ENCODE results near the gene RAB6B.

Gene RAB6B

DNA sequence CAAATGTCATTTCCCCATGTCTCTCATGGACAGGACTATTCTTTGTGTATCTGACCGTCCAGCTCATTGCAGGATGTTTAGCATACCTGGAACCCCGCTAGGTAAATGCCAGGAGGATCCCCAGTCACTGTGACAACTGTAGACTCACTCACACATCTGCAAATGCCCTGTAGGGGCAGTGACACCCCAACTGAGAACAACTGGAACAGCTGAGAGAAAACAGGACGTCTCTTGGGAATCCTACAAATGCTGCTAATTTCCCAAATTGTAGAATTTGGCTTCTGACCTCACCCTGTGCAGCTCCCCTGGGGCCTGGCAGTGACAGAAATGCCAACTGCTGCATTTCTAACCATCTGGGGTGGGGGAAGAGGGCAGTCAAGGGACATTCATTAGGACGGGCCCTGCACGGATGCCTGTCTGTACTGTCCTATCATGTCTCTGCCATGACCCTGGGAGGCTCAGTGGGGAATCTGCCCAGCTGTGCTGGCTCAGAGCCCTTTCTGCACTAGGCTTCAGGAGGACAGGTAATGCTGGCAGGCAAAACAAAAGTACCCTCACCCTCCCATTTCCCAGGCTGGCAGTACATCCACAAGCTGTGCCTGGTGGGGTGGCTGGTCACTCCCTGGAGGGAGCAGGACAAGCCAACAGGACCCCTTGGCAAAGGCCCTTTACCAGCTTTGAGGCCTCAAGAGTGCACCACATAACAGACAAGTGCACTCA lies 30.4 kb downstream of the RAB6B start:
- no peak overlapping the region for H3K4me3 ChIP-seq (ENCODE audit: low read depth, low read length)
- POLR2A ChIA-PET, result interaction anchor here (0.6 kb wide), 1 partner anchor 398 kb away, joined by 5 read pairs; no protein-coding TSS in a partner anchor
- CTCF ChIA-PET, result interaction anchor here (0.7 kb wide), 1 partner anchor 63 kb away, joined by 3 read pairs; no protein-coding TSS in a partner anchor
- no peak overlapping the region for H3K27ac ChIP-seq (ENCODE audit: extremely low read depth, low read depth, low read length)
- no peaks in the 10 kb centered on the region for H3K4me1 ChIP-seq (ENCODE audit: control insufficient read depth, insufficient read depth, low read length)
- no peaks in the 10 kb centered on the region for H3K9me3 ChIP-seq (ENCODE audit: control insufficient read depth, insufficient read depth, low read depth, low read length)
- TF ChIP-seq, protein P1, sequence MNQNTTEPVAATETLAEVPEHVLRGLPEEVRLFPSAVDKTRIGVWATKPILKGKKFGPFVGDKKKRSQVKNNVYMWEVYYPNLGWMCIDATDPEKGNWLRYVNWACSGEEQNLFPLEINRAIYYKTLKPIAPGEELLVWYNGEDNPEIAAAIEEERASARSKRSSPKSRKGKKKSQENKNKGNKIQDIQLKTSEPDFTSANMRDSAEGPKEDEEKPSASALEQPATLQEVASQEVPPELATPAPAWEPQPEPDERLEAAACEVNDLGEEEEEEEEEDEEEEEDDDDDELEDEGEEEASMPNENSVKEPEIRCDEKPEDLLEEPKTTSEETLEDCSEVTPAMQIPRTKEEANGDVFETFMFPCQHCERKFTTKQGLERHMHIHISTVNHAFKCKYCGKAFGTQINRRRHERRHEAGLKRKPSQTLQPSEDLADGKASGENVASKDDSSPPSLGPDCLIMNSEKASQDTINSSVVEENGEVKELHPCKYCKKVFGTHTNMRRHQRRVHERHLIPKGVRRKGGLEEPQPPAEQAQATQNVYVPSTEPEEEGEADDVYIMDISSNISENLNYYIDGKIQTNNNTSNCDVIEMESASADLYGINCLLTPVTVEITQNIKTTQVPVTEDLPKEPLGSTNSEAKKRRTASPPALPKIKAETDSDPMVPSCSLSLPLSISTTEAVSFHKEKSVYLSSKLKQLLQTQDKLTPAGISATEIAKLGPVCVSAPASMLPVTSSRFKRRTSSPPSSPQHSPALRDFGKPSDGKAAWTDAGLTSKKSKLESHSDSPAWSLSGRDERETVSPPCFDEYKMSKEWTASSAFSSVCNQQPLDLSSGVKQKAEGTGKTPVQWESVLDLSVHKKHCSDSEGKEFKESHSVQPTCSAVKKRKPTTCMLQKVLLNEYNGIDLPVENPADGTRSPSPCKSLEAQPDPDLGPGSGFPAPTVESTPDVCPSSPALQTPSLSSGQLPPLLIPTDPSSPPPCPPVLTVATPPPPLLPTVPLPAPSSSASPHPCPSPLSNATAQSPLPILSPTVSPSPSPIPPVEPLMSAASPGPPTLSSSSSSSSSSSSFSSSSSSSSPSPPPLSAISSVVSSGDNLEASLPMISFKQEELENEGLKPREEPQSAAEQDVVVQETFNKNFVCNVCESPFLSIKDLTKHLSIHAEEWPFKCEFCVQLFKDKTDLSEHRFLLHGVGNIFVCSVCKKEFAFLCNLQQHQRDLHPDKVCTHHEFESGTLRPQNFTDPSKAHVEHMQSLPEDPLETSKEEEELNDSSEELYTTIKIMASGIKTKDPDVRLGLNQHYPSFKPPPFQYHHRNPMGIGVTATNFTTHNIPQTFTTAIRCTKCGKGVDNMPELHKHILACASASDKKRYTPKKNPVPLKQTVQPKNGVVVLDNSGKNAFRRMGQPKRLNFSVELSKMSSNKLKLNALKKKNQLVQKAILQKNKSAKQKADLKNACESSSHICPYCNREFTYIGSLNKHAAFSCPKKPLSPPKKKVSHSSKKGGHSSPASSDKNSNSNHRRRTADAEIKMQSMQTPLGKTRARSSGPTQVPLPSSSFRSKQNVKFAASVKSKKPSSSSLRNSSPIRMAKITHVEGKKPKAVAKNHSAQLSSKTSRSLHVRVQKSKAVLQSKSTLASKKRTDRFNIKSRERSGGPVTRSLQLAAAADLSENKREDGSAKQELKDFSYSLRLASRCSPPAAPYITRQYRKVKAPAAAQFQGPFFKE (tag by site-specific recombination; IDR thresholded peaks at IDR 0.05; ENCODE audit: borderline replicate concordance), result no peak
- TF ChIP-seq, protein P2, sequence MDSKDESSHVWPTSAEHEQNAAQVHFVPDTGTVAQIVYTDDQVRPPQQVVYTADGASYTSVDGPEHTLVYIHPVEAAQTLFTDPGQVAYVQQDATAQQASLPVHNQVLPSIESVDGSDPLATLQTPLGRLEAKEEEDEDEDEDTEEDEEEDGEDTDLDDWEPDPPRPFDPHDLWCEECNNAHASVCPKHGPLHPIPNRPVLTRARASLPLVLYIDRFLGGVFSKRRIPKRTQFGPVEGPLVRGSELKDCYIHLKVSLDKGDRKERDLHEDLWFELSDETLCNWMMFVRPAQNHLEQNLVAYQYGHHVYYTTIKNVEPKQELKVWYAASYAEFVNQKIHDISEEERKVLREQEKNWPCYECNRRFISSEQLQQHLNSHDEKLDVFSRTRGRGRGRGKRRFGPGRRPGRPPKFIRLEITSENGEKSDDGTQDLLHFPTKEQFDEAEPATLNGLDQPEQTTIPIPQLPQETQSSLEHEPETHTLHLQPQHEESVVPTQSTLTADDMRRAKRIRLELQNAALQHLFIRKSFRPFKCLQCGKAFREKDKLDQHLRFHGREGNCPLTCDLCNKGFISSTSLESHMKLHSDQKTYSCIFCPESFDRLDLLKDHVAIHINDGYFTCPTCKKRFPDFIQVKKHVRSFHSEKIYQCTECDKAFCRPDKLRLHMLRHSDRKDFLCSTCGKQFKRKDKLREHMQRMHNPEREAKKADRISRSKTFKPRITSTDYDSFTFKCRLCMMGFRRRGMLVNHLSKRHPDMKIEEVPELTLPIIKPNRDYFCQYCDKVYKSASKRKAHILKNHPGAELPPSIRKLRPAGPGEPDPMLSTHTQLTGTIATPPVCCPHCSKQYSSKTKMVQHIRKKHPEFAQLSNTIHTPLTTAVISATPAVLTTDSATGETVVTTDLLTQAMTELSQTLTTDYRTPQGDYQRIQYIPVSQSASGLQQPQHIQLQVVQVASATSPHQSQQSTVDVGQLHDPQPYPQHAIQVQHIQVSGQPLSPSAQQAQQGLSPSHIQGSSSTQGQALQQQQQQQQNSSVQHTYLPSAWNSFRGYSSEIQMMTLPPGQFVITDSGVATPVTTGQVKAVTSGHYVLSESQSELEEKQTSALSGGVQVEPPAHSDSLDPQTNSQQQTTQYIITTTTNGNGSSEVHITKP (tag by site-specific recombination; IDR thresholded peaks at IDR 0.05), result no peak
- H3K36me3 ChIP-seq (ENCODE audit: control insufficient read depth in 2 of 2, insufficient read depth in 1 of 2, low read length in 2 of 2), result no peaks in the 10 kb centered on the region

DNA sequence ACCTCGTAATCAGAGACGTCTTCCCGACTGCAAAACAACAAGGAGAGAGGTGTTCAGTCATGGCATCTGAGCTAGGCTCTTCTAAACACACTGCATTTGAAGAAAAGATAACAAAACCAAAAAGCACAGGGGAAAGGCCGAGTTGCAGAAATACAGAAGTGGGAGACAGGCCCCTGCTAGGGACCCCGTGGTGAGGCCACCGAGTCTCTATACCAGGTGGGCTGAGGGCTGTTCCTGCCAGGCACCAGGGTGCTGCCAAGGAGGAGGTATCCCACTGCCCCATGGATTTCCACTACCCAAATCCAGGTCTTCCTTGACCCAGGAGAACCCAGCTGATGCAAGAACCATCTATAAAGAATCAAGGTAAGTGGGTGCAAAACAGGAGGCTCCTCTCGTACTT lies 31.1 kb downstream of the RAB6B start:
- H3K4me3 ChIP-seq (ENCODE audit: low read depth, low read length), result no peak overlapping the region
- no peaks in the 10 kb centered on the region for H3K4me1 ChIP-seq (ENCODE audit: control insufficient read depth, insufficient read depth, low read length)
- no peaks in the 10 kb centered on the region for H3K9me3 ChIP-seq (ENCODE audit: control insufficient read depth, insufficient read depth, low read depth, low read length)
- H3K36me3 ChIP-seq (ENCODE audit: control insufficient read depth in 2 of 2, insufficient read depth in 1 of 2, low read length in 2 of 2), result no peaks in the 10 kb centered on the region
- no peak overlapping the region for H3K27ac ChIP-seq (ENCODE audit: extremely low read depth, low read depth, low read length)
- CTCF ChIA-PET, result interaction anchor here (0.7 kb wide), 1 partner anchor 63 kb away, joined by 3 read pairs; no protein-coding TSS in a partner anchor
- POLR2A ChIA-PET, result no interaction called here
- TF ChIP-seq ZNF132 (tag by site-specific recombination; IDR thresholded peaks at IDR 0.05; ENCODE audit: borderline replicate concordance), result no peak
- no peak for TF ChIP-seq ZBTB1 (tag by site-specific recombination; IDR thresholded peaks at IDR 0.05)
- TF ChIP-seq, protein P3, sequence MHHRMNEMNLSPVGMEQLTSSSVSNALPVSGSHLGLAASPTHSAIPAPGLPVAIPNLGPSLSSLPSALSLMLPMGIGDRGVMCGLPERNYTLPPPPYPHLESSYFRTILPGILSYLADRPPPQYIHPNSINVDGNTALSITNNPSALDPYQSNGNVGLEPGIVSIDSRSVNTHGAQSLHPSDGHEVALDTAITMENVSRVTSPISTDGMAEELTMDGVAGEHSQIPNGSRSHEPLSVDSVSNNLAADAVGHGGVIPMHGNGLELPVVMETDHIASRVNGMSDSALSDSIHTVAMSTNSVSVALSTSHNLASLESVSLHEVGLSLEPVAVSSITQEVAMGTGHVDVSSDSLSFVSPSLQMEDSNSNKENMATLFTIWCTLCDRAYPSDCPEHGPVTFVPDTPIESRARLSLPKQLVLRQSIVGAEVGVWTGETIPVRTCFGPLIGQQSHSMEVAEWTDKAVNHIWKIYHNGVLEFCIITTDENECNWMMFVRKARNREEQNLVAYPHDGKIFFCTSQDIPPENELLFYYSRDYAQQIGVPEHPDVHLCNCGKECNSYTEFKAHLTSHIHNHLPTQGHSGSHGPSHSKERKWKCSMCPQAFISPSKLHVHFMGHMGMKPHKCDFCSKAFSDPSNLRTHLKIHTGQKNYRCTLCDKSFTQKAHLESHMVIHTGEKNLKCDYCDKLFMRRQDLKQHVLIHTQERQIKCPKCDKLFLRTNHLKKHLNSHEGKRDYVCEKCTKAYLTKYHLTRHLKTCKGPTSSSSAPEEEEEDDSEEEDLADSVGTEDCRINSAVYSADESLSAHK (tag by site-specific recombination; IDR thresholded peaks at IDR 0.05), result no peak
- no peak for TF ChIP-seq ZNF555 (tag by site-specific recombination; conservative IDR thresholded peaks at IDR 0.05)
- TF ChIP-seq ZNF785 (tag by site-specific recombination; IDR thresholded peaks at IDR 0.05), result no peak
- no peak for TF ChIP-seq GFI1B (tag by site-specific recombination; IDR thresholded peaks at IDR 0.05)

All from HEK293 (cell line).